Naive thymus-derived CD4-positive, alpha-beta T cell (primary cell): ENCODE measurements around the gene SLC4A1. TPM values are rescaled to one million over a fixed set of nuclear protein-coding genes. Genes with fewer than 3 reads are reported as not detected.

Experiments
- ATAC-seq: fragments of 150-1000 bp; cut with Tn5 transposase; 2 replicates; pipeline ENCODE4 v1.10.0; 2021; ENCODE audit warnings: mild to moderate bottlenecking, moderate library complexity
- CTCF ChIA-PET: fragments of 350-600 bp; sonication (Branson Sonifier 250); formaldehyde crosslinking; loops from one replicate; lab custom pipeline; 2021; ENCODE audit warnings: antibody characterized with exemption; lab: Charles Lee
- POLR2A ChIA-PET: fragments of 350-600 bp; sonication (Branson Sonifier 250); formaldehyde crosslinking; loops from one replicate; lab custom pipeline; 2021; ENCODE audit warnings: antibody characterized with exemption, inconsistent platforms; lab: Charles Lee
- DNase-seq, 9 donors: peaks; one replicate each; pipeline versions ENCODE4 v3.0.0 to v3.0.0-alpha.2; 2020 to 2022; ENCODE audit warnings: mixed read lengths in 1 of 9
- H3K27ac ChIP-seq: one replicate; pipeline ENCODE4 v1.7.0; 2013; ENCODE audit warnings: mild to moderate bottlenecking, low read depth, low read length, moderate library complexity
- H3K27me3 ChIP-seq, 2 donors: one replicate each; pipeline ENCODE4 v1.7.0; 2013; ENCODE audit warnings: low read length in 2 of 2, mild to moderate bottlenecking in 2 of 2, moderate library complexity in 2 of 2; ENCODE audit not compliant: control insufficient read depth in 2 of 2, insufficient read depth in 2 of 2
- H3K36me3 ChIP-seq, 3 experiments: 1 replicate in 2 of 3; 2 replicates in 1 of 3; pipeline ENCODE4 v1.7.0; 2013; ENCODE audit warnings: low read length in 3 of 3, mild to moderate bottlenecking in 3 of 3, moderate library complexity in 1 of 3; ENCODE audit not compliant: insufficient read depth in 3 of 3, control insufficient read depth in 2 of 3
- H3K4me1 ChIP-seq, 2 donors: one replicate each; pipeline ENCODE4 v1.7.0; 2013; ENCODE audit warnings: low read length in 2 of 2, mild to moderate bottlenecking in 2 of 2, moderate library complexity in 1 of 2; ENCODE audit not compliant: control insufficient read depth in 2 of 2, insufficient read depth in 2 of 2
- H3K4me3 ChIP-seq: 2 replicates; pipeline ENCODE4 v1.7.0; 2013; ENCODE audit warnings: mild to moderate bottlenecking, low read length
- H3K9me3 ChIP-seq, 3 experiments: 1 replicate in 2 of 3; 2 replicates in 1 of 3; pipeline ENCODE4 v1.7.0; 2013; ENCODE audit warnings: low read length in 3 of 3; ENCODE audit not compliant: control insufficient read depth in 2 of 3
- H3K27ac Mint-ChIP-seq, 9 donors: one replicate each; pipeline ENCODE4 v1.8.0; 2020 to 2022; ENCODE audit warnings: mixed read lengths in 9 of 9, mild to moderate bottlenecking in 8 of 9, moderate library complexity in 5 of 9, inconsistent platforms in 2 of 9
- H3K27me3 Mint-ChIP-seq, 5 donors: one replicate each; pipeline ENCODE4 v1.8.0; 2021 to 2022; ENCODE audit warnings: mixed read lengths in 5 of 5, mild to moderate bottlenecking in 1 of 5
- H3K36me3 Mint-ChIP-seq, 5 donors: one replicate each; pipeline ENCODE4 v1.8.0; 2020 to 2022; ENCODE audit warnings: mixed read lengths in 5 of 5, mild to moderate bottlenecking in 3 of 5, inconsistent platforms in 1 of 5
- H3K4me1 Mint-ChIP-seq, 7 donors: one replicate each; pipeline ENCODE4 v1.8.0; 2020 to 2022; ENCODE audit warnings: mixed read lengths in 7 of 7, mild to moderate bottlenecking in 3 of 7, inconsistent platforms in 1 of 7
- H3K4me3 Mint-ChIP-seq, 10 donors: one replicate each; pipeline ENCODE4 v1.8.0; 2020 to 2022; ENCODE audit warnings: mild to moderate bottlenecking in 10 of 10, mixed read lengths in 10 of 10, moderate library complexity in 6 of 10, inconsistent platforms in 2 of 10
- H3K9me3 Mint-ChIP-seq, 11 donors: one replicate each; pipeline ENCODE4 v1.8.0; 2020 to 2022; ENCODE audit warnings: mixed read lengths in 11 of 11, mild to moderate bottlenecking in 4 of 11, inconsistent platforms in 1 of 11, moderate library complexity in 1 of 11
- intact Hi-C, 2 donors: fragments of 100-400 bp; cut with micrococcal nuclease; formaldehyde crosslinking; loops; one replicate each; pipeline ENCODE4 v1.15.1; 2023
- polyA plus RNA-seq, 2 donors: library from polyadenylated mRNA; unstranded; fragments of 300-500 nt; fragmentation: Illumina TruSeq; gene quantifications; one replicate each; pipeline ENCODE4 v1.2.3, GENCODE V29; 2021
- total RNA-seq, 6 experiments: library from RNA in 5 of 6; stranded (reverse) in 5 of 6; gene quantifications; 1 replicate in 5 of 6; 2 replicates in 1 of 6; pipeline ENCODE4 v1.2.3 and lab custom pipeline; 2021 to 2026

Gene SLC4A1
- total and polyA plus RNA-seq, 7 experiments from 2014 or later: 0.15 TPM; not detected in 6

- H3K27me3 Mint-ChIP-seq: peaks cover 0 to 13% (median 0%) of the 10 kb centered on the region in 5 donors
- no peaks in the 10 kb centered on the region for H3K9me3 Mint-ChIP-seq
- peaks cover 0 to 4% (median 0%) of the 10 kb centered on the region in 7 donors for H3K4me1 Mint-ChIP-seq
- Histone ChIP-seq H3K4me1 (no peaks in the 10 kb centered on the region), H3K4me3 (no peak overlapping the region), H3K36me3 (no peaks in the 10 kb centered on the region), H3K27me3 (no peaks in the 10 kb centered on the region), H3K9me3 (no peaks in the 10 kb centered on the region), H3K27ac (no peak overlapping the region)
- ChIA-PET CTCF (no interaction called here), POLR2A (no interaction called here)
- ATAC-seq (no peak), DNase-seq (no peak)
- intact Hi-C loops: no loop called here
- no peak overlapping the region for H3K27ac Mint-ChIP-seq
- H3K36me3 Mint-ChIP-seq: no peaks in the 10 kb centered on the region
- H3K4me3 Mint-ChIP-seq: no peak overlapping the region
These were observed 4.5 kb upstream of the SLC4A1 start for GRCh38 chr17:44272321-44272951.

- Histone ChIP-seq H3K36me3 (no peaks in the 10 kb centered on the region), H3K9me3 (no peaks in the 10 kb centered on the region), H3K4me1 (no peaks in the 10 kb centered on the region), H3K4me3 (no peak overlapping the region), H3K27ac (no peak overlapping the region), H3K27me3 (no peaks in the 10 kb centered on the region)
- H3K9me3 Mint-ChIP-seq: no peaks in the 10 kb centered on the region
- ChIA-PET CTCF (no interaction called here), POLR2A (no interaction called here)
- H3K4me1 Mint-ChIP-seq: peaks cover 0 to 4% (median 0%) of the 10 kb centered on the region in 7 donors
- no peak overlapping the region for H3K27ac Mint-ChIP-seq
- H3K4me3 Mint-ChIP-seq: no peak overlapping the region
- ATAC-seq (no peak), DNase-seq (no peak)
- intact Hi-C loops: loop anchor here in 1 of 2 donors (5.0 kb wide), 1 partner anchor 47 kb away; no protein-coding TSS in a partner anchor
- H3K27me3 Mint-ChIP-seq: peaks cover 0 to 10% (median 0%) of the 10 kb centered on the region in 5 donors
- no peaks in the 10 kb centered on the region for H3K36me3 Mint-ChIP-seq
These were observed 1.8 kb upstream of the SLC4A1 start for GRCh38 chr17:44269535-44270240.

GRCh38 chr17:44268709-44269534, 987 bp upstream of the SLC4A1 start:
- ChIA-PET CTCF (no interaction called here), POLR2A (no interaction called here)
- Mint-ChIP-seq H3K9me3 (no peaks in the 10 kb centered on the region), H3K27ac (no peak overlapping the region), H3K36me3 (no peaks in the 10 kb centered on the region), H3K27me3 (peaks cover 0 to 6% (median 0%) of the 10 kb centered on the region in 5 donors), H3K4me1 (peaks cover 0 to 4% (median 0%) of the 10 kb centered on the region in 7 donors), H3K4me3 (no peak overlapping the region)
- ATAC-seq (no peak), DNase-seq (no peak)
- Histone ChIP-seq H3K9me3 (no peaks in the 10 kb centered on the region), H3K36me3 (no peaks in the 10 kb centered on the region), H3K4me3 (no peak overlapping the region), H3K27me3 (no peaks in the 10 kb centered on the region), H3K4me1 (no peaks in the 10 kb centered on the region), H3K27ac (no peak overlapping the region)
- intact Hi-C loops: loop anchor here in 1 of 2 donors (5.0 kb wide), 1 partner anchor 47 kb away; no protein-coding TSS in a partner anchor

GRCh38 chr17:44267165-44267455, 825 bp downstream of the SLC4A1 start:
- ChIA-PET CTCF (no interaction called here), POLR2A (no interaction called here)
- peaks cover 0 to 4% (median 0%) of the 10 kb centered on the region in 7 donors for H3K4me1 Mint-ChIP-seq
- H3K27ac Mint-ChIP-seq: no peak overlapping the region
- DNase-seq (no peak), ATAC-seq (no peak)
- intact Hi-C loops: loop anchor here in 1 of 2 donors (5.0 kb wide), 1 partner anchor 45 kb away; no protein-coding TSS in a partner anchor
- H3K27ac ChIP-seq: no peak overlapping the region
- H3K9me3 Mint-ChIP-seq: no peaks in the 10 kb centered on the region
- no peaks in the 10 kb centered on the region for H3K27me3 ChIP-seq
- H3K36me3 ChIP-seq: no peaks in the 10 kb centered on the region
- peaks cover 0 to 1% (median 0%) of the 10 kb centered on the region in 5 donors for H3K27me3 Mint-ChIP-seq
- H3K4me3 Mint-ChIP-seq: no peak overlapping the region
- no peaks in the 10 kb centered on the region for H3K4me1 ChIP-seq
- no peaks in the 10 kb centered on the region for H3K9me3 ChIP-seq
- no peak overlapping the region for H3K4me3 ChIP-seq
- H3K36me3 Mint-ChIP-seq: no peaks in the 10 kb centered on the region

- peak overlapping the region in 1 of 9 donors; percentile 81 for H3K27ac Mint-ChIP-seq
- no peaks in the 10 kb centered on the region for H3K36me3 Mint-ChIP-seq
- Histone ChIP-seq H3K36me3 (no peaks in the 10 kb centered on the region), H3K4me3 (no peak overlapping the region), H3K9me3 (no peaks in the 10 kb centered on the region), H3K27me3 (no peaks in the 10 kb centered on the region), H3K27ac (no peak overlapping the region), H3K4me1 (no peaks in the 10 kb centered on the region)
- intact Hi-C loops: loop anchor here in 1 of 2 donors (5.0 kb wide), 1 partner anchor 44 kb away; no protein-coding TSS in a partner anchor
- POLR2A ChIA-PET: no interaction called here
- CTCF ChIA-PET: interaction anchor here (1.1 kb wide), 1 partner anchor 45 kb away, joined by 3 read pairs; no protein-coding TSS in a partner anchor
- no peaks in the 10 kb centered on the region for H3K9me3 Mint-ChIP-seq
- peaks cover 0 to 4% (median 0%) of the 10 kb centered on the region in 7 donors for H3K4me1 Mint-ChIP-seq
- DNase-seq (no peak), ATAC-seq (no peak)
- no peak overlapping the region for H3K4me3 Mint-ChIP-seq
- H3K27me3 Mint-ChIP-seq: peaks cover 0 to 1% (median 0%) of the 10 kb centered on the region in 5 donors
These were observed 1.4 kb downstream of the SLC4A1 start for GRCh38 chr17:44266402-44267164.

GRCh38 chr17:44263345-44263902, 4.5 kb downstream of the SLC4A1 start:
- Histone ChIP-seq H3K9me3 (no peaks in the 10 kb centered on the region), H3K27me3 (no peaks in the 10 kb centered on the region), H3K36me3 (no peaks in the 10 kb centered on the region), H3K27ac (no peak overlapping the region), H3K4me3 (no peak overlapping the region), H3K4me1 (no peaks in the 10 kb centered on the region)
- H3K4me1 Mint-ChIP-seq: peaks cover 0 to 2% (median 0%) of the 10 kb centered on the region in 7 donors
- no peak overlapping the region for H3K4me3 Mint-ChIP-seq
- CTCF ChIA-PET: interaction anchor here (0.7 kb wide), 1 partner anchor 67 kb away, joined by 4 read pairs; no protein-coding TSS in a partner anchor
- intact Hi-C loops: no loop called here
- no peaks in the 10 kb centered on the region for H3K36me3 Mint-ChIP-seq
- no peaks in the 10 kb centered on the region for H3K9me3 Mint-ChIP-seq
- DNase-seq: no peak
- H3K27me3 Mint-ChIP-seq: peaks cover 0 to 1% (median 0%) of the 10 kb centered on the region in 5 donors
- POLR2A ChIA-PET: no interaction called here
- ATAC-seq: no peak
- H3K27ac Mint-ChIP-seq: peak overlapping the region in 1 of 9 donors; percentile 59
